Dedifferentiated amniotic fluid mesenchymal stem cell (primary cell): ENCODE measurements around the gene CHKA.
"Not testable (repeated sequence)": the region's sequence is repeated elsewhere in the genome, so short reads cannot be mapped to it uniquely, and the experiment has no call there.

ENCODE experiments used
- DNase-seq: peaks from one replicate; pipeline ENCODE4 v3.0.0-alpha.2; 2016; ENCODE audit errors: extremely low spot score

CHKA gene

DNA sequence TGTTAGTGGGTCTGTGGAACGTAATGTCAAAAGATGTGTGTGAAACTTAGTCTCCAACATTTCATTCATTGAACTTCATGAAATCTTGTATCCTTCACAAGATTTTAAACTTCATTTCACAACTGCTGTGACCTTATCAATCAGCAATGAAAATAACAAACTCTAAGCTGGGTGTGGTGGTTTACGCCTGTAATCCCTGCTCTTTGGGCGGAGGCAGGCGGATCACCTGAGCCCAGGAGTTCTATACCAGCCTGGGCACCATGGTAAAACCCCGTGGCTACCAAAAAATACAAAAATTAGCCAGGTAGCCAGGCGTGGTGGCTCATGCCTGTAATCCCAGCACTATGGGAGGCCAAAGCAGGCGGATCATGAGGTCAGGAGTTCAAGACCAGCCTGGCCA, 5.1 kb downstream of the CHKA start:
- no peak for DNase-seq

DNA sequence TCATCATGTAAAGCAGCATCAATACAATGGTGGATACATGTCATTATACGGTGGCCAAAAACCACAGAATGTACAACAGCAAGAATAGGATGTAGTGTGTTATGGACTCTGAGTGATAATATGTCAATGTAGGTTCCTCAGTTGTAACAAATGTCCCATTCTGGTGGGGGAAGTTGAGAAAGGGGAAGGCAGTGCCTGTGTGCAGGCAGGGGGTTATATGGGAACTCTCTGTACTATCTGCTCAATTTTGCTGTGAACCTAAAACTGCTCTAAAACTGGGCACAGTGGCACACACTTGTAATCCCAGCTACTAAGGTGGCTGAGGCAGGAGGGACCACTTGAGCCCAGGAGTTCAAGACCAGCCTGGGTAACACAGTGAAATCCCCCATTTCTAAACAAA, 5.9 kb downstream of the CHKA start:
- no peak for DNase-seq

- no peak for DNase-seq
Observed at GRCh38 chr11:68113986-68114385, 7.2 kb downstream of the CHKA start.

- no peak for DNase-seq
Observed at GRCh38 chr11:68107689-68108088, 13.5 kb downstream of the CHKA start.

DNA sequence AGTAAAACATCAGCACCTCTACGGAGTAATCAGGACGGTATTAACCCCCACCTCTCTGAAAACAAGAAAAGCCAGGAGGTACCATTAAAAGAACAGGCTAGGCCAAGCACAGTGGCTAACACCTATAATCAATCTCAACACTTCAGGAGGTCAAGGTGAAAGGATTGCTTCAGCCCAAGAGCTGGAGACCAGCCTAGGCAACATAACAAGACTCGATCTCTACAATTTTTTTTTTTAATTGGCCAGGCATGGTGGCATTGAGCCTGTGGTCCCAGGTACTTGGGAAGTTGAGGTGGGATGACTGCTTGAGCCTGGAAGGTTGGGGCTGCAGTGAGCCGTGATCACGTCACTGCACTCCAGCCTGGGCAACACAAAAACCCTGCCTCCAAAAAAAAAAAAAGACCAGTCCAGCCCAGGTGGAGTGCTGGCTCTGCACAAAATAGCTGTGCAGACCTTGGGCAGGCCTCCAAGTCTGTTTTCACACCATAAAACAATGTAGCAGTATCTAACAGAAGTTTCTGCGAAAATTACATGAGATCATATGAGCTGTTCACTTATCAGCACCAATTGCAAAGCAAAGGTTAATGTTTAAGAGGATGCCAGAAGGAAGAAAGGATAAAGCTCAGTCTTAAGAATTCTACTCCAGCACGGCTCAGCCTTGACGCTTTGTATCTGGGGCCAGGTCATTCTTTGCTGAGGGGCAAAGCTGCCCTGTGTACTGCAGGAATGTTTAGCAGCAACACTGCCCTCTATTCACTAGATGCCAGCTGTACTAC, 14.8 kb downstream of the CHKA start:
- no peak for DNase-seq

DNA sequence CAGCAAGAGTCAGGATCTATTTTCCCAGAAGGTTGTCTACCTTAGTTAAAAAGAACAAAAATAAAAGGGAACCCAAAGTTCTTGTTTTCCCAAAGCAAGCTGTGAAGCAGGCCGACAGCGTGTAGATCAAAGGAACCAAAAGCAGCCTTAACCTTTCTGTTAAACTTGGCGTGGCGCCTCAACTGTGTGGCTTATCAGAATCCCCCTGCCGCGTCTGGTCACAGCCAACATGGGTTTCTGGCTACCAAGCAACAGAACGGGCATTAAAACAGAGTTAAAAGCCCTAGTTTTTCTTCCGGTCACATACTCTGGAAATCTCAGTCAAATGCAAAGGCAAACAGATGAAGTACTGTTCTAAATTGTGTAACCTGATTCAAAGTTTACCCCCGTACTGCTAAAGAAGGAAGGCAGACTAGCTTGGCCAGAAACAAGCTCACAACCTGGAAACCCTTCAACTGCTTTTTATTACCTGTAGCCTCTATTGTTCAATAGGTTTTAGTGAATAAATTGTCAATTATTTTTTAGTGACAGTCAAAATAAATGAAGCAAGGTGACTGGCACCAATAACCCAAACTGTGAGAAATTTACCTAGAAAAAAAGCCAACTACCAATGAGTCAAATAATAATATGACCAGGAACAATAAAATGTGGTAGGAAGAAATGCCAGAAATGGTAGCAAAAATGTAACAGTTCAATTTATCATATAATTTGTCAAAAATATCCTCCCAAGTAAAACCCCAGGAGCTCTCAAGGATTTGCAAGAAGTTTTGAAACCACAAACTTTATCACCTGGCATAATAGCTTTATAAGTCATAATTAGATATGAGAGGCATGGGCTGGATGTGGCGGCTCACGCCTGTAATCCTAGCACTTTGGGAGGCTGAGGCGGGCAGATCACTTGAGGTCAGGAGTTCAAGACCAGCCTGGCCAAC, 21.4 kb downstream of the CHKA start:
- DNase-seq = no peak

- DNase-seq = no peak
Observed at GRCh38 chr11:68099057-68099456, 22.1 kb downstream of the CHKA start.

DNA sequence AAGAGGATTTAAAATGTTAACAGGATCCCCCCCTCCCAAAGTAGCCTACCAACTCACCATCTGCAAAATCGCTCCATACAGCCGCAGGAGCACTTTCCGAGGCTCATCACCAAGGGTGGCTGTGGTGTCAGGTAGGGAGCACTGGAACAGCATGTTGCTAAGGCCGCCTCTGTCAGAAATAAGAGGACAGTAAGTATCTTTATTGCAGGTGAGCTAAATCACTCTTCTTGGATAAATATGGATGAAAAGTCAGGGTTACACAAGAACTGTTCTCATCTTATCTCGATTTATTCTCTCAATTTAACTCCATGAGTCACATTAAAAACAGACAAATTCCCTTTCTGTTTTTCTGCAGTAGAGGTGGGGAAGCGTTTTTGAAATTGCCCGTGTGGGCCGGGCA, 24.2 kb downstream of the CHKA start:
- no peak for DNase-seq

- DNase-seq = no peak
Observed at GRCh38 chr11:68093565-68093964, 27.6 kb downstream of the CHKA start.

GRCh38 chr11:68092946-68093345, 28.2 kb downstream of the CHKA start:
- not testable (repeated sequence) for DNase-seq

DNA sequence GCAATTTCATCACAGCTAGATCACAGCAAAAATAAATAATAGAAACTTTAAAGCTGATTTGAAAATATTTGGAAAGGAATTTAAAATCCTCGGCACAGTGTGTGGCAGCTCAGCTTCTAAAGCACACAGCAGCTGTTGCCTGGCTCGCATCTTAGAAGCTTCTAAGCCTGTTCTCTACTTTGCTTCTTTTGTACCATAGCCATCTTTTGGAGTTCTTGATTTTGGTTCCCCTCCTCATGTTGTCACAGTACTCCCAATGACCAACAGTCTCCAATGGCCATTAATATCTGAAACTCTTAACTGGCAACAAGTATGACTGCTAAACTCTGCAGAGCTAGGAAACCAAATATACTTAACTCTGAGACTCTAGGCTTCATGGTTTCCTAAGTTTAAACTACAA, 28.8 kb downstream of the CHKA start:
- DNase-seq = no peak

DNA sequence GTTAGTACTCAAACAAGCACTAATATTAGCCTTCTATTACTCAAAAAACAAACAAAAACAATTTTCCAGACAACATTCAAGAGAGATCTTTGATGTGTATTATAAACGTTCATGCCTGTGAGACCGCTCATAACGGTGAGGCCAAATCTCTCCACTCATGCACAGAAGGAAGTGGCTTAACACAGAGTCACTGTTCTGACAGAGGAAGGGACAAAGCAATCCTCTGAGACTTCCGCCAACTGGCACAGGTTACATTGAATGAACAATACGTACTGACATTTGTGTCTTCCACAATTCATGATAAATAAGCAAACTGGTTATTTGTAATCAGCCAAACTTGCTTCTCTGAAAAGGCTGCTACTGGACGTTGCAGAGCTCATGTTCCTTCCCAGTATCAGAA, 30.5 kb downstream of the CHKA start:
- DNase-seq = no peak

DNA sequence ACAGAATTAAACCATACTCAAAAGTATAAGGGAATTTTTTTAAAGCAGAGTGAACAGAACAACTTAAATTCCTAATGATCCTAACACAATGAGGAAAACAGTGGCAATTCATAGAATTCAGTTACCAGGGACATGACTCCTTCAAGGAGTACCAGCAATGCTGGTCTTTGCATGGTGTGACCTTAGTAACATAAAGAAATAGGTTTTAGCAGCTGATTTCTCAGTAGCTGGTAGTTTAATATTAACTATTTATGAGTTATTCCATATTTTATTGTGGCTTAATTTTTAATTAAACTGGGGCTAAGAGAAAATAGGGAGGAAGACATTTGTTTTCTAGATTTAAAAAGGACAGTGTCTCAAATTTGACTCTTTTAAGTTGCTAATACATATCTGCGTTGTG, 30.9 kb downstream of the CHKA start:
- no peak for DNase-seq

DNA sequence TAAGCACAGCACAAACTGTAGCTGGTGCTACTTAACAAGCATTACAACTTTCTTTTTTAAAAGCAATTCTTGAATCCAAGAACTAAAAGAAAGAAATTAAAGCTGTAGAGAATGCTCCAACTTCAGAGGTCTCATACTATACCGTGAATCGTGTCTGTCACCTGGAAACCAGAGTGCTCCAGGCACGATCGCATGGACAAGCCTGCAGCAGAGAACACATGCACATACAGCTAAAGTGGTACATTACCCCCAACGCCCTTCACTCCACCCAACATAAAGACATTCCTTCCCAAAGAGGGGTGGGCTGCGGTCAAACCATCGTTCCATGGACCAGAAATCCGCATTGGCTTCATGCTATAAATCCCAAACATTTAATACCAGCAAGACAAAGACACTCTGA, 31.5 kb downstream of the CHKA start:
- DNase-seq = no peak

DNA sequence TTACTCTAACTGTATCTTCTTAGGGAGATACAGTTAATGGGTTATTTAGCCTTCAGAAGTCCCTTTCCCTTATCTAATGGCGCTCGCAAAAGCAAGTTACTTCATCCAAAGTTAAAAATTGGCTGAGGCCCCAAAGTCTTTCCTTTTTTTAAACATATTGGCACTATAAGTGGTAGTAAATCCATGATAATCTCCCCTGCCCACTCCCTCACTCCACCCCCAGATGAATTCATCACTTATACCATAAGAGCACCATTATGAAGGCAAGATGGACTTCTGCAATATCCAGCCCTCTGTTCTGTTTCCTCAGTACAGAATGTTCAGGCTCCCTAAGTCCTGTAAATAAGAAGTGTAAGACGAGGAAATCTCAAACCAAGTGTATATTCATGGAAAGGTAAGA, 37.7 kb downstream of the CHKA start:
- DNase-seq = no peak

- no peak for DNase-seq
Observed at GRCh38 chr11:68082481-68082880, 38.7 kb downstream of the CHKA start.

- no peak for DNase-seq
Observed at GRCh38 chr11:68081691-68082090, 39.5 kb downstream of the CHKA start.

- no peak for DNase-seq
Observed at GRCh38 chr11:68080860-68081259, 40.3 kb downstream of the CHKA start.

- DNase-seq = no peak
Observed at GRCh38 chr11:68077617-68078582, 43.3 kb downstream of the CHKA start.

- DNase-seq = no peak
Observed at GRCh38 chr11:68076371-68077042, 44.7 kb downstream of the CHKA start.
